ENCODE data around the gene SLC7A10.

The SLC7A10 gene

GRCh38 chr19:33251526-33252090 lies 26.0 kb upstream of the SLC7A10 start:
- Histone ChIP-seq H3K27ac (ENCODE audit: low read depth, low read length) (no peak overlapping the region), H3K27me3 (ENCODE audit: control insufficient read depth, low read length) (no peaks in the 10 kb centered on the region), H3K9me3 (ENCODE audit: control insufficient read depth, insufficient read depth, low read length) (peaks cover 5% of the 10 kb centered on the region; the same call in 1 of the 2 replicates), H3K79me2 (ENCODE audit: control insufficient read depth, low read length) (no peaks in the 10 kb centered on the region), H3K4me1 (ENCODE audit: control insufficient read depth, low read length) (no peaks in the 10 kb centered on the region), H3F3A (ENCODE audit: control insufficient read depth, insufficient read depth) (no peaks in the 10 kb centered on the region), H3K36me3 (ENCODE audit: control insufficient read depth, low read length) (no peaks in the 10 kb centered on the region), H3K4me2 (ENCODE audit: low read length) (no peak overlapping the region), H4K20me1 (ENCODE audit: control insufficient read depth, insufficient read depth, low read depth, low read length) (no peaks in the 10 kb centered on the region), H3K4me3 (ENCODE audit: low read length) (no peak overlapping the region), H3K9me2 (replicated peaks; ENCODE audit: control insufficient read depth, low read length) (no peaks in the 10 kb centered on the region)
- TF ChIP-seq CTCF (IDR thresholded peaks at IDR 0.05; ENCODE audit: low read depth, low read length, poor library complexity, severe bottlenecking) (no peak), EZH2phosphoT487 (IDR thresholded peaks at IDR 0.05; ENCODE audit: borderline replicate concordance, low read length) (no peak)

DNA sequence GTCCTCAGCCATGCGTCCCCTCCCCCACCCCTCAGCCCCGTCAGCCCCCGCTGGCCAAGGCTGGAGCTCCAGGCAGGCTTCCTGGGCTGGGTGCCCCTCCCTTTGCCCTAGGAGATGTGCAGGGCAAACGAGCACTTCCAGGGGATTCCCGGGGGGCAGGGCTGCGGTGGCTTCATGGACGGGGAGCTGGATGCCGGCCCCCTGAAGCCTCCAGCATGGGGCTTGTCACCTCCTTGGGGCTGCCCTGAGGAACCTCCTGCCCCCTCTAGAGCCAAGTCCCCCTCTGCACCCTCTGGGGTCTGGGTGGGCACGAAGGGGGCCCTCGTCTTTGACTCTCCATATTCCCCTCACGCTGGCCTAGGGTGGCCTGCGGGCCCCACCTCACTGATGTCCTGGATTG lies 25.4 kb upstream of the SLC7A10 start:
- H3K9me2 ChIP-seq (replicated peaks; ENCODE audit: control insufficient read depth, low read length): no peaks in the 10 kb centered on the region
- no peak overlapping the region for H3K4me2 ChIP-seq (ENCODE audit: low read length)
- H3K27me3 ChIP-seq (ENCODE audit: control insufficient read depth, low read length): no peaks in the 10 kb centered on the region
- H3K36me3 ChIP-seq (ENCODE audit: control insufficient read depth, low read length): no peaks in the 10 kb centered on the region
- TF ChIP-seq EZH2phosphoT487 (IDR thresholded peaks at IDR 0.05; ENCODE audit: borderline replicate concordance, low read length) (no peak), CTCF (IDR thresholded peaks at IDR 0.05; ENCODE audit: low read depth, low read length, poor library complexity, severe bottlenecking) (no peak)
- peaks cover 9% of the 10 kb centered on the region for H3K9me3 ChIP-seq (ENCODE audit: control insufficient read depth, insufficient read depth, low read length)
- H3K4me3 ChIP-seq (ENCODE audit: low read length): no peak overlapping the region
- no peaks in the 10 kb centered on the region for H3K79me2 ChIP-seq (ENCODE audit: control insufficient read depth, low read length)
- H4K20me1 ChIP-seq (ENCODE audit: control insufficient read depth, insufficient read depth, low read depth, low read length): no peaks in the 10 kb centered on the region
- no peaks in the 10 kb centered on the region for H3F3A ChIP-seq (ENCODE audit: control insufficient read depth, insufficient read depth)
- no peak overlapping the region for H3K27ac ChIP-seq (ENCODE audit: low read depth, low read length)
- no peaks in the 10 kb centered on the region for H3K4me1 ChIP-seq (ENCODE audit: control insufficient read depth, low read length)

- H4K20me1 ChIP-seq (ENCODE audit: control insufficient read depth, insufficient read depth, low read depth, low read length): no peaks in the 10 kb centered on the region
- H3K4me2 ChIP-seq (ENCODE audit: low read length): no peak overlapping the region
- no peaks in the 10 kb centered on the region for H3K36me3 ChIP-seq (ENCODE audit: control insufficient read depth, low read length)
- no peak overlapping the region for H3K27ac ChIP-seq (ENCODE audit: low read depth, low read length)
- no peak for TF ChIP-seq CTCF (IDR thresholded peaks at IDR 0.05; ENCODE audit: low read depth, low read length, poor library complexity, severe bottlenecking)
- no peak for TF ChIP-seq EZH2phosphoT487 (IDR thresholded peaks at IDR 0.05; ENCODE audit: borderline replicate concordance, low read length)
- H3K9me3 ChIP-seq (ENCODE audit: control insufficient read depth, insufficient read depth, low read length): peaks cover 14% of the 10 kb centered on the region
- H3F3A ChIP-seq (ENCODE audit: control insufficient read depth, insufficient read depth): no peaks in the 10 kb centered on the region
- H3K9me2 ChIP-seq (replicated peaks; ENCODE audit: control insufficient read depth, low read length): no peaks in the 10 kb centered on the region
- no peak overlapping the region for H3K4me3 ChIP-seq (ENCODE audit: low read length)
- no peaks in the 10 kb centered on the region for H3K27me3 ChIP-seq (ENCODE audit: control insufficient read depth, low read length)
- H3K4me1 ChIP-seq (ENCODE audit: control insufficient read depth, low read length): no peaks in the 10 kb centered on the region
- H3K79me2 ChIP-seq (ENCODE audit: control insufficient read depth, low read length): no peaks in the 10 kb centered on the region
Measured at GRCh38 chr19:33250500-33250899, 24.9 kb upstream of the SLC7A10 start.
